ENCODE data around the gene CDA.

DNA sequence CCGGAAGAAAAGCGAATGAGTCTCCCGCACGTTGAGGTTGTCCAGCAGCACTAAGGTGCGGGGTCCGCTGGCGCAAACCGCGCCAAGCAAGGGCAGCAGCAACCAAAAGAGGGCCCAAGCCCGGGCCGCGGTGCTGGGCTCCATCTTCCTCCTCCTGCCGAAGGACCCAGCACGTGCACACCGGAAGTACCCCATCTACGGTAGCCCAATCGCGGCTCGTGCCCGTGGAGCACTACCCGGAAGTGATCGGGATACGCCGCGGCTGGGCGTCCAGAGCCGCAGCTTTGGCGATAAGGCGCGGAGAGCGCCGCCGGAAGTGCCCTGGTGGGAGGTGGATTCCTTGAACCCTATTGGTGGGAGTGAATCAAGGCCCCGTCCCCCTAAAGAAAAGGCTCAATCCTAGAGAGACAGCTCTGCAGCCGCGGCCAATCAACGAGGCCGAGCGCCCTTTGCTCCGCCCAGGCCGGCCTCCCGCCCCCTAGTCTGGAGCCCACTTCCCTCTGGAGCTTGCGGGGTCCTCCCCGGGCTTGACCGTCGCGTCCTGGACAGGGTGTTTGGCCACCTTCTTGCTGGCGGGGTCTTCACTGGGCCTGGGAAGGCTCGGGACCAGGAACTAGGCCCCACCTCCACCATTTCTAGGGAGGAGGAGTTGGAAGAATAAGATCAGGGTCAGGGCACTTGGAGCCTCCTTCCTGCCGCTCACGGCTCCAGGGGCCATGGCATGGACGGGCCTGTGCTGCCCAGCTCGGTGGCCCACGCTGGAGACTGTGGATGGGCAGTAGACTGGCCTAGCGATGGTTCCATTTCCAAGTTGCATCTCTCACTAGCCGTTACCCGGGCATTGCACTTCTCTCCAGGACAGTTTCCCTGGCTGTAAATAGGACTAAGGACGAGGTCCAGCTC is 72.6 kb downstream of the CDA start, which contains the start of gene DDOST:
- TF ChIP-seq POLR2AphosphoS5 (IDR thresholded peaks at IDR 0.05; ENCODE audit: low read depth, low read length) = peak; percentile 79
- TF ChIP-seq POLR2A (IDR thresholded peaks at IDR 0.05; ENCODE audit: low read depth, low read length) = peak; percentile 88
- TF ChIP-seq SPI1 (IDR thresholded peaks at IDR 0.05; ENCODE audit: low read depth, low read length) = peak; percentile 53
- peak; percentile 83 for TF ChIP-seq POU2F2 (IDR thresholded peaks at IDR 0.05; ENCODE audit: low read depth, low read length)

Measured in GM12891 (cell line).